ENCODE results near the gene FZD8.

- TF ChIP-seq EZH2phosphoT487 (IDR thresholded peaks at IDR 0.05; ENCODE audit: insufficient read depth, low read depth) (no peak), EZH2 (IDR thresholded peaks at IDR 0.05; ENCODE audit: insufficient read depth, poor library complexity, severe bottlenecking) (no peak)
Observed at GRCh38 chr10:35595106-35595505, 47.0 kb downstream of the FZD8 start.

Data from GM23248 (cell line).